ENCODE results near the gene HIBADH.

- no peak for TF ChIP-seq CTCF (IDR thresholded peaks at IDR 0.05; ENCODE audit: extremely low read depth in 1 of 2, insufficient read depth in 1 of 2, low read depth in 1 of 2, low read length in 2 of 2)
- no peak for TF ChIP-seq POLR2A (IDR thresholded peaks at IDR 0.05; ENCODE audit: low read depth, low read length)
Measured at GRCh38 chr7:27685209-27685608, 22.5 kb upstream of the HIBADH start.

All from endothelial cell of umbilical vein (primary cell).